ENCODE measurements around the gene DCLK1. TPM values are rescaled to one million over a fixed set of nuclear protein-coding genes. Genes with fewer than 3 reads are reported as not detected.

The DCLK1 gene
- total RNA-seq, 4 donors from 2014 or later: 0.72 to 9.1 (median 4.9) TPM

GRCh38 chr13:35874704-35875103, 256.5 kb downstream of the DCLK1 start:
- no peaks in the 10 kb centered on the region for H3K9me3 ChIP-seq
- no peak overlapping the region for H3K27ac ChIP-seq
- no peaks in the 10 kb centered on the region for H3K27me3 ChIP-seq
- H3K4me1 ChIP-seq: no peaks in the 10 kb centered on the region
- H3K36me3 ChIP-seq: peaks cover 0 to 1% (median 0%) of the 10 kb centered on the region in 3 donors
- 79 to 87% methylated on average over 11 of the region's 11 CpGs for WGBS, 2 donors
- intact Hi-C loops (cut with DNase I): no loop called here
- no peak for DNase-seq
- H3K4me3 ChIP-seq: no peak overlapping the region
- TF ChIP-seq POLR2A (IDR thresholded peaks at IDR 0.05): no peak
- TF ChIP-seq, protein P1, sequence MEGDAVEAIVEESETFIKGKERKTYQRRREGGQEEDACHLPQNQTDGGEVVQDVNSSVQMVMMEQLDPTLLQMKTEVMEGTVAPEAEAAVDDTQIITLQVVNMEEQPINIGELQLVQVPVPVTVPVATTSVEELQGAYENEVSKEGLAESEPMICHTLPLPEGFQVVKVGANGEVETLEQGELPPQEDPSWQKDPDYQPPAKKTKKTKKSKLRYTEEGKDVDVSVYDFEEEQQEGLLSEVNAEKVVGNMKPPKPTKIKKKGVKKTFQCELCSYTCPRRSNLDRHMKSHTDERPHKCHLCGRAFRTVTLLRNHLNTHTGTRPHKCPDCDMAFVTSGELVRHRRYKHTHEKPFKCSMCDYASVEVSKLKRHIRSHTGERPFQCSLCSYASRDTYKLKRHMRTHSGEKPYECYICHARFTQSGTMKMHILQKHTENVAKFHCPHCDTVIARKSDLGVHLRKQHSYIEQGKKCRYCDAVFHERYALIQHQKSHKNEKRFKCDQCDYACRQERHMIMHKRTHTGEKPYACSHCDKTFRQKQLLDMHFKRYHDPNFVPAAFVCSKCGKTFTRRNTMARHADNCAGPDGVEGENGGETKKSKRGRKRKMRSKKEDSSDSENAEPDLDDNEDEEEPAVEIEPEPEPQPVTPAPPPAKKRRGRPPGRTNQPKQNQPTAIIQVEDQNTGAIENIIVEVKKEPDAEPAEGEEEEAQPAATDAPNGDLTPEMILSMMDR (IDR thresholded peaks at IDR 0.05): no peak

- Histone ChIP-seq H3K36me3 (peaks cover 0 to 4% (median 0%) of the 10 kb centered on the region in 3 donors), H3K27ac (no peak overlapping the region), H3K9me3 (no peaks in the 10 kb centered on the region), H3K4me3 (no peak overlapping the region), H3K27me3 (no peaks in the 10 kb centered on the region), H3K4me1 (no peaks in the 10 kb centered on the region)
- no peak for TF ChIP-seq POLR2A (IDR thresholded peaks at IDR 0.05)
- TF ChIP-seq, protein P1 (IDR thresholded peaks at IDR 0.05): no peak
- no peak for DNase-seq
- 85 to 88% methylated on average over 2 of the region's 2 CpGs for WGBS, 2 donors
- intact Hi-C loops (cut with DNase I): no loop called here
These were observed 258.8 kb downstream of the DCLK1 start for GRCh38 chr13:35872369-35872768.

GRCh38 chr13:35871561-35871960, 259.6 kb downstream of the DCLK1 start:
- H3K9me3 ChIP-seq: no peaks in the 10 kb centered on the region
- DNase-seq: no peak
- H3K4me1 ChIP-seq: no peaks in the 10 kb centered on the region
- no peak overlapping the region for H3K27ac ChIP-seq
- H3K4me3 ChIP-seq: no peak overlapping the region
- peaks cover 0 to 4% (median 0%) of the 10 kb centered on the region in 3 donors for H3K36me3 ChIP-seq
- TF ChIP-seq POLR2A (IDR thresholded peaks at IDR 0.05): no peak
- TF ChIP-seq, protein P1 (IDR thresholded peaks at IDR 0.05): no peak
- no peaks in the 10 kb centered on the region for H3K27me3 ChIP-seq
- 88 to 94% methylated on average over 2 of the region's 2 CpGs for WGBS, 2 donors
- intact Hi-C loops (cut with DNase I): no loop called here

DNA sequence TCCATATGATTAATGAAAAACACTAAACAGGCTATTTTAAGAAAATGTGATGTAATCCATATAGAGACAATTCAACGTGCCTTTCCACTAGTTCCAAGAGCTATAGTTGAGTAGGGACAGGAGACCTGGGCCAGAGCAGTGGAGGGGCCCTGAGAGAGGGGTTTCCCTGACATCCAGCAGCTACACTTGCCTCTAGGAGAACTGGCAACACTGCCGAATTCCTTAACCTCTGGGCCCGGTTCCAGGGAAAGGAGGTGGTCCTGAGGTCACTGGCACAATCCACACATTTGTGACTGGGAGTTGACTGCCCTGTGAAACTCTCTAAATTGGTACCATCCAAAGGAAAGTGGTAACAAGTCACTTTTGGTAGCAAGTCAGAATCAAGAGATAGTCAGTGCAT, 264.4 kb downstream of the DCLK1 start:
- no peak for TF ChIP-seq POLR2A (IDR thresholded peaks at IDR 0.05)
- TF ChIP-seq, protein P1 (IDR thresholded peaks at IDR 0.05): no peak
- no peak overlapping the region for H3K27ac ChIP-seq
- WGBS, 2 donors: 40 to 67% methylated on average over 3 of the region's 3 CpGs
- no peak overlapping the region for H3K4me3 ChIP-seq
- no peaks in the 10 kb centered on the region for H3K4me1 ChIP-seq
- peaks cover 0 to 4% (median 0%) of the 10 kb centered on the region in 3 donors for H3K36me3 ChIP-seq
- intact Hi-C loops (cut with DNase I): no loop called here
- no peak for DNase-seq
- H3K27me3 ChIP-seq: no peaks in the 10 kb centered on the region
- no peaks in the 10 kb centered on the region for H3K9me3 ChIP-seq

- Histone ChIP-seq H3K4me3 (no peak overlapping the region), H3K4me1 (no peaks in the 10 kb centered on the region), H3K27ac (no peak overlapping the region), H3K36me3 (peaks cover 0 to 4% (median 0%) of the 10 kb centered on the region in 3 donors), H3K9me3 (no peaks in the 10 kb centered on the region), H3K27me3 (no peaks in the 10 kb centered on the region)
- no peak for DNase-seq
- intact Hi-C loops (cut with DNase I): no loop called here
- 60 to 73% methylated on average over 4 of the region's 4 CpGs for WGBS, 2 donors
- TF ChIP-seq POLR2A (IDR thresholded peaks at IDR 0.05): no peak
- TF ChIP-seq, protein P1 (IDR thresholded peaks at IDR 0.05): no peak
These were observed 265.6 kb downstream of the DCLK1 start for GRCh38 chr13:35865341-35866240.

All from esophagus squamous epithelium (tissue), 5 donors.